ENCODE measurements around the gene TMEM129.

TMEM129 gene

DNA sequence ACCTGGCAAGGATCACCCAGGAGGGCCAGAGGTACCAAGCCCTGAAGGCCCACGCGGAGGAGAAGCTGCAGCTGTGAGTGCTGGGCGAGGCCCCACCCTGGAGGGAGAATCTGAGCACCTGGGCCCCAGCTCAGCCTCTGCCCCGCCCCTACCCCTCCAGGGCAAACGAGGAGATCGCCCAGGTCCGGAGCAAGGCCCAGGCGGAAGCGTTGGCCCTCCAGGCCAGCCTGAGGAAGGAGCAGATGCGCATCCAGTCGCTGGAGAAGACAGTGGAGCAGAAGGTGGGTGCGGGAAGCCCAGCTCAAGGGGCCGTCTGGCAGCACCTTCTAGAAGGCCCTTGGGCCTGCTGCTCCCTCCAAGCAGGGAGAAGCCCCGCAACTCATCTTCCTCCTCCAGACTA lies 23.4 kb upstream of the TMEM129 start:
- DNase-seq, result no peak

DNA sequence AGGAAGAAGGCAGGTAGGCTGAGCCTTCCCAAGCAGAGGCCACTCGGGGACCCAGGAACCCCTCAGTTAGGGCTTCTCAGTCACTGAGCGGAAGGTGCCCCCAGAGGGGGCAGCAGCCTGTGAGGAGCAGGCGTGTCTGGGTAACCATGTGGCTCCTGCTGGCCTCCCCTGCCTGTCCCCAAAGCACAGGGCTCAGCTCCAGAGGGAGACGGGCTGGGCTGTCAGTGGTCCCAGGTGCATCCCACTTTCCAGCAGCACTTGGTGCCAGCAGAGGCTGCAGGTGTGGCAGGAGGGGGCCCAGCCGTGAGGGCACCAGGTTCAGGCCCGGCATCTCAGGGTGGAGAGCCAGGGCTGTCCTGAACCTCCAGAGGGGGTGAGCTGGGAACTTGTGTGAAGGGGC lies 22.9 kb upstream of the TMEM129 start:
- DNase-seq, result no peak

- DNase-seq, result no peak
Observed at GRCh38 chr4:1743551-1743950, 22.4 kb upstream of the TMEM129 start.

GRCh38 chr4:1741208-1741607 lies 20.1 kb upstream of the TMEM129 start:
- no peak for DNase-seq

DNA sequence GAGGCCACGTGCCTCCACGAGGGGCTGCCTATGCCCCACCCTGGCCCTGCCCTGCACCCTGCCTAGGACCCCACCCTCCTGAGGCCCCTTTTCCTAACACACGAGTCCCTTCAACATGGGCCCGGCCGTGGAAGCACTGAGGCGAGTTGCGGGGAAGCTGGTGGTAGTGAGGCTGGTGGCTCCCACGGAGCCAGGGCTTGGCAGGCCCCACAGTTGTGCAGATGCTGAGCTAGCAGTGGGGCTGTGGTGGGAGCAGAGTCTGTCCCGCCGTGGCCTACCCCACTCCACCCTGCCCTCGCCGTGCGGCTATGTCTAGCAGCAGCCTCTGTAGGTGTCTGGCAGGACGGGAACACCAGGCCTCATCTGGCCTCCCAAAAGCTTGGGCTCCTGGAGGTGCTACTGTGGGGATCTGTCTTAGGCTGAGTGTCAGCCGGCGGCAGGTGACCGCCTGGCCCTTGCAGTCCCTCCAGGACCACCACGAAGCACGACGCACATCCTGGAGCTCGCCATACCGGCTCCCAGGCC lies 19.0 kb upstream of the TMEM129 start:
- DNase-seq, result no peak

DNA sequence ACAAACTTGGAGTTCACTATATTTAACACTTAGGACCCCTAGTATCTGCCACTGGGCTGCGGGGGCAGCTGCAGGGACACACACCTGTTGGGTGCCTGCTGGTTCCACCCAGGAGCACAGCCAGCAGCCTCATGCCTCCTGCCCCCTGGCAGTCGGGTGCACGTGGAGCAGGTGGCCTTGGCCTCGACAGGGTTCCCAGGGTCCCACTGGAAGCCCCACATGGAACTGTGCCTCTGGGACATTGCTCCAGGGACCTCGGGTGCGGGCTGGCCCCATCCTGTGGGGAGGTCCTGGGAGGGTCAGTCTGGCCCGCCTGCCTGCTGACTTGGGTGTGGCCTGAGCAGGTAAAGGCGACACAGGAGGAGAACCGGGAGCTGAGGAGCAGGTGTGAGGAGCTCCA lies 18.2 kb upstream of the TMEM129 start:
- DNase-seq, result no peak

DNA sequence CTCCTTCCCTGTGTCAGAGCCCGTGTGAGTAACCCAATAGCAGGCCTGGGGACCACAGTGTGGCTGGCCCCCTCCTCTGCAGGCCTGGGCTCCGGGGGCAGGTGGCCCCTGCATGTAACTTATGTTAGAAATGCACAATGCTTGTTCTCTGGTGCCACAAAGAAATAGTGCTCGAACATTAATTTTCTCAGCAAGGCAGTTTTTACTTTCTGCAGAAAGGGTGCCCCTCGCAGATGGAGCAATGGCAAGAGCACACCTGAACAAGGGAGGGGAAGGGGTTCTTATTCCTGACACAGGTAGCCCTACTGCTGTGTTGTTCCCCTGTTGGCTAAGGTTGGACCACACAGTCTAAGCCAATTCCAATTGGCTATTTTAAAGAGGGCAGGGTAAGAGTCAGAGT lies 17.3 kb upstream of the TMEM129 start:
- DNase-seq, result no peak

GRCh38 chr4:1737666-1738065 lies 16.5 kb upstream of the TMEM129 start:
- no peak for DNase-seq

DNA sequence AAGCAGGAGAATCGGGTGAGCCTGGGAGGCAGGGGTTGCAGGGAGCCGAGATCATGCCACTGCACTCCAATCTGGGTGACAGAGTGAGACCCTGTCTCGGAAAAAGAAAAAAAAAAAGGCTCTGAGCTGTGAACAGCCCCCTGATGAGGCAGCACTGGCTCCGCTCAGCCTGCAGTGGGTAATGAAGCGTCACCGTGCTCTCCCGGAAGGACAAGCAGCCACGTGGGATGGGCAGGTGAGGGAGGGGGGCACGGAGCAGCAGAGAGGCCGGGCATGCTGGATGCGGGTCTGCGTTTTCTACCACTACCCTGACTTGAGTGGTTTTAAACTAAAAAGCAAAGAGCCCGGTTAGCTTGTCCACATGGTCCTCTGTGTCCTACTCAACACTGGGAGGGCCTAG lies 15.7 kb upstream of the TMEM129 start:
- DNase-seq, result no peak

- no peak for DNase-seq
Observed at GRCh38 chr4:1735215-1735614, 14.1 kb upstream of the TMEM129 start.

DNA sequence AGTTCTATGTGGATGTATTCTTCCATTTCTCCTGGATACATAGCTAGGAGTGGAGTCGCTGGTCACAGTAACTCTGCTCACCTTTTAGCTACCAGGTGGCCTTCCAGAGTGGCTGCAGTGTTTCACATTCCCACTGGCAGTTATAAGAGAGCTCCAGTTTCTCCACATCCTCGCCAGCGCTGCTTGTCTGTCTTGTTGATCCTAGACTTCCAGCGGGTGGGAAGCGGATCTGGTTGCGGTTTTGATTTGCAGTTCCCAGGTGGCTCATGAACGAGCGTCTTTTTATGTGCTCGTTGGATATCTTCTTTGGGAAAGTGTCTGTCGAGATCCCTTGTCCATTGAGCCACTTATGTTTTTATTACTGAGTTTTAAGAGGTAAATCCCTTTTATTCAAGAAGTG lies 11.8 kb upstream of the TMEM129 start:
- DNase-seq, result no peak

DNA sequence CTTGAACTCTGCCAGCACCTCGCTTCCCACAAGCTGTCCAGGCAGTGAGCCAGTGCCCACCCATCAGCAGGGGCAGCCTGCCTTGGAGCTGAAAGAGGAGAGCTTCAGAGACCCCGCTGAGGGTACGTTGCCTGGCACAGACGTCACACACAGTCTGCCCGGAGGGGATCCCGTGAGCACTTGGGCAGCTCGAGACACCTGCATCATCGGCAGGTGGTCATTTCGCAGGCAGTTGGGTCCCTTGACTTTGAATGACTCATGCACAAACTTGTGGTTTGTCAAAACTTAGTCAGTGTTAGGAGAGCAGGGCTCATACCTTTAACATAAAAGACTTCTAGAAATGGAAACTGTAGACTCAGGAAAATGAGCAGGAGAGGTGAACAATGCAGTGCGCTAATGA lies 10.1 kb upstream of the TMEM129 start:
- no peak for DNase-seq

DNA sequence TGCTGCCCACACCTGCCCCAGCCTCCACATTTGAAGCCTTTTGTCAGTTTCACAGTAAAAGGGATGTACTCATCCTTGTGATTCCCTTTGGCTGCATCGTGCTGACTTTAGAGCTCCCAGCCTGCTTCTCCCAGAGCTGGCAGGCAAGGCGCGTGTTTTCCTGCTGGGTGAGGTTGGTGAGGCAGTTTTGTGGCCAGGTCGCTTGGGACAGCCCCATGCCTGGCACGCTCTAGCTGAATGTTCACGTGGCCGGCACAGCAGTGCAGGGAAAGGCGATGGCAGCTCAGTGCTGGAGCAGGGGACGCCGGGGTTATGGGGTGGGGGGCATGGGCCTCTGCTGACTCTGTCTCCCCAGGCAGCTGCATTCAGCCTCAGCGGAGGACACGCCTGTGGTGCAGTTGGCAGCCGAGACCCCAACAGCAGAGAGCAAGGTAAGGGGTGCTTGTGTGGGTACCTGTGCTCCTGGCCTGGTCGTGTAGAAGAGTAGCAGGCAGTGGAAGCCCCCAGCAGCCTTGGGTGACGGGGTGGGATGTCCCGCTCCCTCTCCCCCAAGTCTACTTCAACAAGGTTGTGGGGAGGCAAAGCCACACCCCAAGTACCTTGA lies 9.5 kb upstream of the TMEM129 start:
- no peak for DNase-seq

- DNase-seq, result no peak
Observed at GRCh38 chr4:1728061-1728980, 7.2 kb upstream of the TMEM129 start.

- DNase-seq, result no peak
Observed at GRCh38 chr4:1727117-1728031, 6.3 kb upstream of the TMEM129 start.

GRCh38 chr4:1726146-1726934 lies 5.2 kb upstream of the TMEM129 start:
- peak; percentile 81 for DNase-seq

DNA sequence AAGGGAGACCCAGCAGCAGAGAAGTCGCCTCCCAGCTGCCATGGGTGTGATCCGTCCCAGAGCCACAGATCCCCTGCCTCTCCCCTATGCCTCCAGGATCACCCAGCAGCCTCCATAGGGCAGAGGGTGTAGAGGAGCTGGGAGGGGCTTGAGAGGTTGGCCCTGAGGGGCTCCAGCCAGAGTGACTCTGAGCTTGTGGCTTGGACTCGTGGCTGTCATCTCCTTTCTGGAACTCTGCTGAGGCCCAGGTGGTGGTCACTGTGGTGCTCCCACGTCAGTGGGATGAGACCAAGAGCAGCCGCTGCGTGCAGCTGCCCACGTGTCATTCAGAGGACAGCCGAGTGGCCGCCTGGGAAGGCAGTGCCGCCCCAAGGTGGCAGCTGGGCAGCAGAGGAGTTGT lies 4.4 kb upstream of the TMEM129 start:
- no peak for DNase-seq

DNA sequence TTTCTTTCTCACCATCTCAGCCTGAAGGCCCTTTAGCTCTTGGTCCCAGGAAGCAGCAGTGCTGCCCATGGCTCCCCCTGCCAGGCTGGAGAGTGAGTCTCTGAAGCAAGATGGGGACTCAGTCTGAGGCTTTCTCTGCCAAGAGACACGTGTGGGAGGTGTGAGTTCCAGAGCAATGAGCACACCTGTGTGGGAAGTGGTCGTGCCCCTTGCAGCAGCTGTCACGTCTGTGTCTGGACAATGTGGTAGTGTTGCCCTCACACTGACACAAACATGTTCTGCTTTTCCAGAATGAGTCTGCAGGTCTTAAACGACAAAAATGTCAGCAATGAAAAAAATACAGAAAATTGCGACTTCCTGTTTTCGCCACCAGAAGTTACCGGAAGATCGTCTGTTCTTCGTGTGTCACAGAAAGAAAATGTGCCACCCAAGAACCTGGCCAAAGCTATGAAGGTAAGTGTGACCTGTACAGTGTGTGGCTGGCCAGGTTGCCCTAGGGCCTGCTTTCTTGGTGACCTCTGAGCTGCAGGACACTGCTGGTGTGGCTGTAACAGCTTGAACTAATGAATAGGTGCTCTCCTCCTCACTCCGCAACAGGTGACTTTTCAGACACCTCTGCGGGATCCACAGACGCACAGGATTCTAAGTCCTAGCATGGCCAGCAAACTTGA lies 2.1 kb upstream of the TMEM129 start:
- DNase-seq, result peak; percentile 59

- DNase-seq, result no peak
Observed at GRCh38 chr4:1722551-1723118, 1.5 kb upstream of the TMEM129 start.

DNA sequence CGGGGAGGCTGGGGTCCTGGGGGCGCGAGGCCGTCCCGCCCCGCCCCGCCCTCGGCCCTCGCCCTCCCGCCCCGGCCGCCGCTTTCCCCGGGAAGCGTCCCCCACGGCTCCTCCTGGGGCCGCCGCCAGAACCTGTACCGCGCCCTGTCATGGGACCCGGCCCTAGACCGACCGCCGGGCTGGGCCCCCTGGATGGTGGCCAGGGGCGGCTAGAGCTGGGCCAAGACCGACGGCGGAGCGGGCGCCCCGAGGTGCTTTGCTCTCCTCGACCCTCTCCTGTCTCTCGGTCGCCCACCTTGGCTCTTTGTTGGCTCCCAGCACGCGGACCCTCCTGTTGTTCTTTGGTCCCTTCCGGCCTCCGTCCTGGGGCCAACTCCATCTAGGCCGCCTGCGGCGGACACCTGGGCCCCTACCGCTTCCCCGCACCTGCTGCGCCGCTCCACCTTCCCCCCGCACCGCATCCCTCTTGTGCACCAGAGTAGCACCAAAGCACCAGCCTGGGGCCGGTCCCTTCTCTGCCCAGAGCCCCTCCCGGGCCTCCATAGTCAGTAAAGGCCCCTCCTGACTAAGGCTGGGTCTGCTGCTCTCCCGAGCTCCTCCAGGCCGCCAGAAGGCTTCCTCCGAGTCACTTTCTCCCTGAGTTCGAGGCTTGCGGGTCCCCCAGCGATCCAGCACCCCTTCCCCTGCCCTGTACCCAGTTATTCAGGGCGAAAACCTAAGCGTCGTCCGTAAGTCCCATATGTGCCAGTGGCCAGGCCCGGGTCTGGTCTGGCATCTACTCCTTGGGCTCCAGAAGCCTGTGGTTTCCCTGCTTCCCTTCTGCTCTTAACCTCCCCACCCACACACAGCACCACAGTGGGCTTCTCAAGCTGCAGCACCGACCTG lies 785 bp upstream of the TMEM129 start:
- no peak for DNase-seq

Measured in stimulated activated naive CD4-positive, alpha-beta T cell treated with Interleukin-2 at 50 U/mL for 16 hours (primary cell).